Effector CD8-positive, alpha-beta T cell (primary cell): Measurements from ENCODE around the gene TTYH2.

ENCODE experiments used
- DNase-seq: peaks from one replicate; lab custom pipeline; 2025; lab: John Stamatoyannopoulos, UW

Gene TTYH2

GRCh38 chr17:74289688-74290087, 76.3 kb downstream of the TTYH2 start:
- no peak for DNase-seq

- DNase-seq = no peak
Measured at GRCh38 chr17:74290340-74290739, 77.0 kb downstream of the TTYH2 start.

GRCh38 chr17:74292495-74292894, 79.1 kb downstream of the TTYH2 start:
- DNase-seq = no peak

- no peak for DNase-seq
Measured at GRCh38 chr17:74295625-74296547, 82.5 kb downstream of the TTYH2 start.

GRCh38 chr17:74296548-74296936, 83.2 kb downstream of the TTYH2 start:
- no peak for DNase-seq

- no peak for DNase-seq
Measured at GRCh38 chr17:74297941-74298340, 84.6 kb downstream of the TTYH2 start.

GRCh38 chr17:74298778-74299177, 85.4 kb downstream of the TTYH2 start:
- DNase-seq = no peak

- no peak for DNase-seq
Measured at GRCh38 chr17:74299226-74300009, 86.0 kb downstream of the TTYH2 start.

- DNase-seq = no peak
Measured at GRCh38 chr17:74303305-74303704, 89.9 kb downstream of the TTYH2 start.

GRCh38 chr17:74304184-74304583, 90.8 kb downstream of the TTYH2 start:
- no peak for DNase-seq

GRCh38 chr17:74305865-74306654, 92.7 kb downstream of the TTYH2 start:
- DNase-seq = no peak

GRCh38 chr17:74307984-74308773, 94.8 kb downstream of the TTYH2 start:
- DNase-seq = no peak

GRCh38 chr17:74309902-74310301, 96.5 kb downstream of the TTYH2 start:
- no peak for DNase-seq
